ENCODE results near the gene DUSP28.

GRCh38 chr2:240595381-240596079, 35.4 kb downstream of the DUSP28 start:
- no peak for TF ChIP-seq CTCF (IDR thresholded peaks at IDR 0.05)
- TF ChIP-seq EP300 (IDR thresholded peaks at IDR 0.05), result no peak
- no peak for TF ChIP-seq POLR2A (IDR thresholded peaks at IDR 0.05)
- no peak for TF ChIP-seq POLR2AphosphoS5 (IDR thresholded peaks at IDR 0.05)
